T47D (cell line): ENCODE results near the gene OXER1.

Source experiments
- DNase-seq, 2 experiments: peaks; one replicate each; pipeline versions ENCODE4 v3.0.0 to v3.0.0-alpha.2; 2011 to 2012; ENCODE audit warnings: low read depth in 1 of 2, low spot score in 1 of 2
- JUND ChIP-seq: IDR thresholded peaks from 2 replicates; pipeline ENCODE4 v1.6.1; 2012; ENCODE audit warnings: low read depth
- in situ Hi-C: cut with HindIII; loops from 2 replicates; pipeline ENCODE4 v1.10.0; 2016; ENCODE audit warnings: low sequenced_read_pairs, low pct_unique_long_range_greater_than_20kb

OXER1 gene

GRCh38 chr2:42721898-42722297 is 42.0 kb downstream of the OXER1 start:
- in situ Hi-C loops = no loop called here
- DNase-seq = no peak
- no peak for TF ChIP-seq JUND

DNA sequence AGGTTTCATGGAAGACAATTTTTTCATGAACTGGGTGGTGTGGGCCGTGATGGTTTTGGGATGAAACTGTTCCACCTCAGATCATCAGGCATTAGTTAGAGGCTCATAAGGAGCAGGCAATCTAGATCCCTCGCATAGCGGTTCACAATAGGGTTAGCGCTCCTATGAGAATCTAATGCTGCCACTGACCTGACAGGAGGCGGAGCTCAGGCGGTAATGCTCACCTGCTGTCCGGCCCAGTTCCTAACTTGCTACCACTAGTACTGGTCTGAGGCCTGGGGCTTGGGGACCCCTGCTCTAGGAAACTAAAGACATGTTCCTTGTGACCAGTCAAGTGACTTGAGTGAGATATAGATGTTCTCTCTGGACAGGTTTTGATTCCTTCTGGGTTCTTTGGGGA is 49.2 kb downstream of the OXER1 start:
- TF ChIP-seq JUND = no peak
- no peak for DNase-seq
- in situ Hi-C loops = no loop called here

DNA sequence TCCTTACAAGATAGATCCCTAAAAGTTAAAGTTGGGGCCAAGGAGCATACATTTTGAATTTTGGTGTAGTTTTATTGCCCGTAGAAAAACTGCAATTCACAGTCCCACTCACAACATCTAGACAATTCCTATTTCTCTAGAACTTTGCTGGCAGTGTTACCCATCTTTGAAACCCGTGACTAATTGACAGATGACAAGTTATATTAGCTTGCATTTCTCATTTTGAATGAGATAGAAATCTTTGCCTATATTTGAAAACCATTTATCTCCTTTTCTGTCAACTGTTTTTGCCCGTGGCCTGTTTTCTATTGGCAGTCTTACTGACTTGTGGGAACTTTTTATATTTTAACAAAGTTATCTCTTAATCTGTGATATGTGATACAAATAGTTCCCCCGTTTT is 50.0 kb downstream of the OXER1 start:
- in situ Hi-C loops = no loop called here
- TF ChIP-seq JUND = no peak
- no peak for DNase-seq

DNA sequence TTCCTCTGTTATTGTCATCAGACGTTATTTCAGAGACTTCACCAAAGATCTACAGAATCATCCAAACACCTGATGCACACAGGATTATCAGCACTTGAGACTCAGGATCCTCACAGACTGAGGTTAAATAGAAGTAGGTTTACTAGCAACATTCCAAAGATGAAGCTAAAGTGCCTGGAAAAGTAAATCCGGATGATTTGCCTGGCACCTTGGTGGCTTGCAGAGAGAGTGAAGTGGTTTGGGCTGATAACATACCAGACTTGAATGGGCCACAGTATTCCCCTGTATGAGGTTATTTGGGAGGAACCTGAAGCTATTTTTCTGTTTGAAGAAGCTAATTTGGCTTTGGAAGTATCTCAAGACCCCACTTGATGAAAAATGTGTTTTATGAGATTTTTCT is 51.0 kb downstream of the OXER1 start:
- in situ Hi-C loops = no loop called here
- TF ChIP-seq JUND = no peak
- DNase-seq = no peak
